Stimulated activated CD4-positive, alpha-beta T cell treated with anti-CD3 and anti-CD28 coated beads, Interleukin-12 subunit alpha, Interleukin-12 subunit beta, amount 100 ng/mL, for 4 hours (primary cell): Measurements from ENCODE around the gene SCNN1B.

ENCODE experiments used
- DNase-seq: peaks from one replicate; pipeline ENCODE4 v3.0.0-alpha.2; 2020

SCNN1B gene

GRCh38 chr16:23321206-23321875 lies 19.2 kb downstream of the SCNN1B start:
- DNase-seq: no peak

GRCh38 chr16:23323224-23324030 lies 21.3 kb downstream of the SCNN1B start:
- no peak for DNase-seq

GRCh38 chr16:23324727-23325126 lies 22.6 kb downstream of the SCNN1B start:
- no peak for DNase-seq

GRCh38 chr16:23327836-23328235 lies 25.7 kb downstream of the SCNN1B start:
- DNase-seq: no peak

GRCh38 chr16:23330161-23330560 lies 28.1 kb downstream of the SCNN1B start:
- DNase-seq: no peak

GRCh38 chr16:23330583-23331249 lies 28.6 kb downstream of the SCNN1B start:
- no peak for DNase-seq

GRCh38 chr16:23333034-23333579 lies 31.0 kb downstream of the SCNN1B start:
- no peak for DNase-seq

- DNase-seq: no peak
Measured at GRCh38 chr16:23333831-23334456, 31.8 kb downstream of the SCNN1B start.

- DNase-seq: no peak
Measured at GRCh38 chr16:23334457-23334853, 32.4 kb downstream of the SCNN1B start.

- DNase-seq: no peak
Measured at GRCh38 chr16:23334950-23335349, 32.8 kb downstream of the SCNN1B start.

- DNase-seq: no peak
Measured at GRCh38 chr16:23337836-23338550, 35.9 kb downstream of the SCNN1B start.

- DNase-seq: no peak
Measured at GRCh38 chr16:23339787-23340186, 37.7 kb downstream of the SCNN1B start.

GRCh38 chr16:23342083-23342640 lies 40.1 kb downstream of the SCNN1B start:
- no peak for DNase-seq

- no peak for DNase-seq
Measured at GRCh38 chr16:23343643-23344612, 41.8 kb downstream of the SCNN1B start.

- no peak for DNase-seq
Measured at GRCh38 chr16:23345237-23345636, 43.1 kb downstream of the SCNN1B start.

- no peak for DNase-seq
Measured at GRCh38 chr16:23348579-23349469, 46.7 kb downstream of the SCNN1B start.

GRCh38 chr16:23351360-23351759 lies 49.3 kb downstream of the SCNN1B start:
- no peak for DNase-seq

- no peak for DNase-seq
Measured at GRCh38 chr16:23353440-23353839, 51.3 kb downstream of the SCNN1B start.

GRCh38 chr16:23354246-23354645 lies 52.1 kb downstream of the SCNN1B start:
- no peak for DNase-seq
